Tibial artery (tissue), 4 donors: ENCODE data around the gene SMIM24.
A peak's percentile ranks its signal among the peaks of the same experiment; 100 is the strongest.

Source experiments
- DNase-seq, 2 donors: peaks; one replicate each; pipeline ENCODE4 v3.0.0-alpha.2; 2019
- H3K27ac ChIP-seq, 2 donors: fragments of 200-600 bp; sonication (generic) in 1 of 2; 1 replicate in 1 of 2; 2 replicates in 1 of 2; pipeline ENCODE4 v1.5.1; 2018 to 2019; ENCODE audit warnings: mild to moderate bottlenecking in 1 of 2
- H3K27me3 ChIP-seq, 2 donors: fragments of 200-600 bp; sonication (generic) in 1 of 2; one replicate each; pipeline versions ENCODE4 v1.5.1 to v1.6.0; 2016 to 2019
- H3K36me3 ChIP-seq, 3 donors: fragments of 200-600 bp; sonication (generic) in 2 of 3; one replicate each; pipeline ENCODE4 v1.5.1; 2016 to 2019; ENCODE audit warnings: mild to moderate bottlenecking in 2 of 3
- H3K4me1 ChIP-seq, 4 donors: fragments of 200-600 bp; sonication (generic) in 2 of 4; 1 replicate in 3 of 4; 2 replicates in 1 of 4; pipeline ENCODE4 v1.5.1; 2016 to 2019
- H3K4me3 ChIP-seq, 2 donors: fragments of 200-600 bp; sonication (generic) in 1 of 2; 1 replicate in 1 of 2; 2 replicates in 1 of 2; pipeline ENCODE4 v1.5.1; 2018 to 2019; ENCODE audit warnings: mild to moderate bottlenecking in 2 of 2
- H3K9me3 ChIP-seq, 3 donors: fragments of 200-600 bp; sonication (generic) in 1 of 3; one replicate each; pipeline ENCODE4 v1.5.1; 2016 to 2019
- intact Hi-C: fragments of 100-400 bp; cut with DNase I; formaldehyde crosslinking; loops from one replicate; pipeline ENCODE4 v1.15.0; 2023; ENCODE audit warnings: low total_unique reads
- TF ChIP-seq, protein P1 (sequence below), 2 experiments: fragments of 200-600 bp in 1 of 2; fragments of 450-650 bp in 1 of 2; IDR thresholded peaks; one replicate each; pipeline ENCODE4 v1.5.1; 2017 to 2019; ENCODE audit warnings: antibody characterized with exemption in 2 of 2, mild to moderate bottlenecking in 1 of 2, moderate library complexity in 1 of 2

SMIM24 gene

DNA sequence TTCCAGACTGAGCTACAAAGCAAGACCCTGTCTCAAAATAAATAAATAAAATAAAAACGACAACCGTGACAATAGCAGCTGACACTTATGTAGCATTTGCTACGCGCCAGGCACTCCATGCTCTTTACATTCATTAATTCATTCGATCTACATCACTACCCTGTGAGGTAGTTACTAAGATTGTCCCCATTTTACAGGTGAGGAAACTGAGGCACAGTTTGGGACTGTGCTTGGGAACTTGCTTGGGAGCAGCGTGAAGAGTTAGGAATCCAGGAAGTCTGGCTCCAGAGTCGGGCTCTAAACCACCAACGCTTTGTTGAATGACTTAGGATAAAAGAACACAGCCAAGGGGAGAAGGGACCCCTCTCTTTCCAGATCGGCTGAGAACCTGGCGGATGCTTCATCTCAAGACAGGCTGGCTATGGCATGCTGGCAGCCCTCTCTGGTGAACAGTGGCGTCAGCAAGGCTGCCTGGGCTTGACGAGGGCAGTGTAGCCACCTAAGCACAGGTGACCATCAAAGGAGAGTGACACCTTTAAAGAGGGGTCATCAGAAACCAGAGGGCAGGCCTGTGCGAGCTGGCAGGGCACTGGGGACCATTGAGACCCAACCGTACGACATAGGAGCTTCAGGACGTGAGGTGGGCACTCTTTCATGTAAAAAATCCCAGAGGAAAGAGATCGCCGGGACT lies 19.6 kb upstream of the SMIM24 start:
- TF ChIP-seq, protein P1, sequence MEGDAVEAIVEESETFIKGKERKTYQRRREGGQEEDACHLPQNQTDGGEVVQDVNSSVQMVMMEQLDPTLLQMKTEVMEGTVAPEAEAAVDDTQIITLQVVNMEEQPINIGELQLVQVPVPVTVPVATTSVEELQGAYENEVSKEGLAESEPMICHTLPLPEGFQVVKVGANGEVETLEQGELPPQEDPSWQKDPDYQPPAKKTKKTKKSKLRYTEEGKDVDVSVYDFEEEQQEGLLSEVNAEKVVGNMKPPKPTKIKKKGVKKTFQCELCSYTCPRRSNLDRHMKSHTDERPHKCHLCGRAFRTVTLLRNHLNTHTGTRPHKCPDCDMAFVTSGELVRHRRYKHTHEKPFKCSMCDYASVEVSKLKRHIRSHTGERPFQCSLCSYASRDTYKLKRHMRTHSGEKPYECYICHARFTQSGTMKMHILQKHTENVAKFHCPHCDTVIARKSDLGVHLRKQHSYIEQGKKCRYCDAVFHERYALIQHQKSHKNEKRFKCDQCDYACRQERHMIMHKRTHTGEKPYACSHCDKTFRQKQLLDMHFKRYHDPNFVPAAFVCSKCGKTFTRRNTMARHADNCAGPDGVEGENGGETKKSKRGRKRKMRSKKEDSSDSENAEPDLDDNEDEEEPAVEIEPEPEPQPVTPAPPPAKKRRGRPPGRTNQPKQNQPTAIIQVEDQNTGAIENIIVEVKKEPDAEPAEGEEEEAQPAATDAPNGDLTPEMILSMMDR (IDR thresholded peaks at IDR 0.05): no peak

GRCh38 chr19:3497757-3498520 lies 17.6 kb upstream of the SMIM24 start:
- TF ChIP-seq, protein P1 (IDR thresholded peaks at IDR 0.05): no peak
- no peak for DNase-seq
- Histone ChIP-seq H3K27ac (no peak overlapping the region), H3K27me3 (no peaks in the 10 kb centered on the region), H3K36me3 (peaks cover 24 to 41% (median 36%) of the 10 kb centered on the region in 3 donors), H3K9me3 (no peaks in the 10 kb centered on the region), H3K4me1 (peaks cover 0 to 18% (median 11%) of the 10 kb centered on the region in 4 donors), H3K4me3 (no peak overlapping the region)
- intact Hi-C loops: no loop called here

More for the DNA sequence above, 19.6 kb upstream of the SMIM24 start:
- Histone ChIP-seq H3K4me3 (peak overlapping the region; percentile 73 to 81), H3K27ac (peak overlapping the region; percentile 73 to 84), H3K9me3 (no peaks in the 10 kb centered on the region), H3K27me3 (no peaks in the 10 kb centered on the region), H3K4me1 (peaks cover 0 to 19% (median 11%) of the 10 kb centered on the region in 4 donors), H3K36me3 (peaks cover 16 to 22% (median 19%) of the 10 kb centered on the region in 3 donors)
- no peak for DNase-seq
- intact Hi-C loops: no loop called here

GRCh38 chr19:3496392-3497273 lies 16.3 kb upstream of the SMIM24 start:
- H3K9me3 ChIP-seq: no peaks in the 10 kb centered on the region
- H3K27ac ChIP-seq: no peak overlapping the region
- H3K4me3 ChIP-seq: no peak overlapping the region
- TF ChIP-seq, protein P1 (IDR thresholded peaks at IDR 0.05): no peak
- H3K27me3 ChIP-seq: no peaks in the 10 kb centered on the region
- no peak for DNase-seq
- H3K4me1 ChIP-seq: peaks cover 0 to 18% (median 11%) of the 10 kb centered on the region in 4 donors
- H3K36me3 ChIP-seq: peaks cover 31 to 54% (median 49%) of the 10 kb centered on the region in 3 donors
- intact Hi-C loops: no loop called here

DNA sequence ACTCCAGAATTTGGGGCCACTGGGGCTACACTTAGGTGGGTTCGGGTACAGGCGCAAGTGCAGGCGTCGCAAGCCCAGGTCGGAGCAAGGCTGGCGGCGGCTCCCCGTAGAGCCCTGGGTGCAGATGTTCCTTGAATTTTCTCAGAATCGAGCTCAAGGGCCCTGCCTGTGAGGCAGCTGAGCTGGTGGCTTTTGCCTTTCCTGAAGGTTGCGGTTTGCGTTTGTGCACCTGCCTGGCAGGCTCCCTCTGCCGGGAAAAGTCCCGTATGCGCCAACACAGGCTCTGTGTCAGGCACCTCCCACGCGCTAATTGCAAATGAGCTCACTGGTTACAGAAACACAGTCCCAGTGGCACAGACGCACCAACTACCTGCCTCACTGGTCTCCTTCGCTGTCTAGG lies 14.2 kb upstream of the SMIM24 start:
- intact Hi-C loops: no loop called here
- TF ChIP-seq, protein P1 (IDR thresholded peaks at IDR 0.05): no peak
- H3K36me3 ChIP-seq: peaks cover 36 to 70% (median 63%) of the 10 kb centered on the region in 3 donors
- no peak overlapping the region for H3K27ac ChIP-seq
- no peaks in the 10 kb centered on the region for H3K9me3 ChIP-seq
- H3K4me3 ChIP-seq: no peak overlapping the region
- peaks cover 0 to 10% (median 4%) of the 10 kb centered on the region in 4 donors for H3K4me1 ChIP-seq
- H3K27me3 ChIP-seq: no peaks in the 10 kb centered on the region
- DNase-seq: no peak

GRCh38 chr19:3494051-3494450 lies 13.7 kb upstream of the SMIM24 start:
- DNase-seq: no peak
- H3K27ac ChIP-seq: no peak overlapping the region
- H3K36me3 ChIP-seq: peaks cover 36 to 70% (median 63%) of the 10 kb centered on the region in 3 donors
- TF ChIP-seq, protein P1 (IDR thresholded peaks at IDR 0.05): no peak
- H3K4me1 ChIP-seq: peaks cover 0 to 5% (median 1%) of the 10 kb centered on the region in 4 donors
- H3K9me3 ChIP-seq: no peaks in the 10 kb centered on the region
- intact Hi-C loops: no loop called here
- no peaks in the 10 kb centered on the region for H3K27me3 ChIP-seq
- no peak overlapping the region for H3K4me3 ChIP-seq
